Measurements from ENCODE around the gene ALX4. TPM values are rescaled to one million over a fixed set of nuclear protein-coding genes. Genes with fewer than 3 reads are reported as not detected.

The ALX4 gene
- total RNA-seq, 3 donors from 2014 or later (not counting 1 experiment from before 2014, with no cell fraction given) = not detected

- Mint-ChIP-seq H3K9me3 (no peaks in the 10 kb centered on the region), H3K36me3 (no peaks in the 10 kb centered on the region), H3K27ac (no peak overlapping the region), H3K4me3 (no peak overlapping the region), H3K4me1 (no peaks in the 10 kb centered on the region), H3K27me3 (ENCODE audit: low read depth in 2 of 2) (peaks cover 71 to 87% of the 10 kb centered on the region in 2 donors)
- 64% methylated on average over 13 of the region's 13 CpGs for WGBS (ENCODE audit: insufficient coverage)
- DNase-seq = no peak
- ATAC-seq = no peak
- Histone ChIP-seq H3K4me3 (ENCODE audit: low read length) (no peak overlapping the region), H3K9me3 (ENCODE audit: control insufficient read depth, insufficient read depth, low read length) (no peaks in the 10 kb centered on the region), H3K27me3 (ENCODE audit: control insufficient read depth, insufficient read depth, low read length) (peaks cover 10% of the 10 kb centered on the region), H3K4me1 (ENCODE audit: control insufficient read depth, insufficient read depth, low read length) (peaks cover under 1% of the 10 kb centered on the region), H3K27ac (ENCODE audit: low read length) (no peak overlapping the region), H3K36me3 (ENCODE audit: control insufficient read depth, insufficient read depth, low read length) (no peaks in the 10 kb centered on the region)
- intact Hi-C loops (cut with micrococcal nuclease) = no loop called here
- TF ChIP-seq CTCF (IDR thresholded peaks at IDR 0.05) = no peak
These were observed 15.0 kb upstream of the ALX4 start for GRCh38 chr11:44324749-44325525.

GRCh38 chr11:44324222-44324621, 14.3 kb upstream of the ALX4 start:
- H3K9me3 ChIP-seq (ENCODE audit: control insufficient read depth, insufficient read depth, low read length) = no peaks in the 10 kb centered on the region
- Mint-ChIP-seq H3K36me3 (no peaks in the 10 kb centered on the region), H3K27me3 (ENCODE audit: low read depth in 2 of 2) (peaks cover 75 to 83% of the 10 kb centered on the region in 2 donors), H3K27ac (no peak overlapping the region), H3K9me3 (no peaks in the 10 kb centered on the region), H3K4me3 (no peak overlapping the region), H3K4me1 (no peaks in the 10 kb centered on the region)
- DNase-seq = no peak
- intact Hi-C loops (cut with micrococcal nuclease) = no loop called here
- no peaks in the 10 kb centered on the region for H3K36me3 ChIP-seq (ENCODE audit: control insufficient read depth, insufficient read depth, low read length)
- no peak overlapping the region for H3K27ac ChIP-seq (ENCODE audit: low read length)
- 75% methylated on average over 1 of the region's 1 CpG for WGBS (ENCODE audit: insufficient coverage)
- no peak overlapping the region for H3K4me3 ChIP-seq (ENCODE audit: low read length)
- ATAC-seq = no peak
- H3K27me3 ChIP-seq (ENCODE audit: control insufficient read depth, insufficient read depth, low read length) = peaks cover 10% of the 10 kb centered on the region
- TF ChIP-seq CTCF (IDR thresholded peaks at IDR 0.05) = no peak
- peaks cover 4% of the 10 kb centered on the region for H3K4me1 ChIP-seq (ENCODE audit: control insufficient read depth, insufficient read depth, low read length)

GRCh38 chr11:44322243-44322642, 12.3 kb upstream of the ALX4 start:
- Mint-ChIP-seq H3K36me3 (no peaks in the 10 kb centered on the region), H3K4me1 (peaks cover 0 to 2% of the 10 kb centered on the region in 2 donors), H3K9me3 (no peaks in the 10 kb centered on the region), H3K27ac (no peak overlapping the region), H3K27me3 (ENCODE audit: low read depth in 2 of 2) (peaks cover 77 to 81% of the 10 kb centered on the region in 2 donors), H3K4me3 (no peak overlapping the region)
- ATAC-seq (no peak), DNase-seq (no peak)
- Histone ChIP-seq H3K9me3 (ENCODE audit: control insufficient read depth, insufficient read depth, low read length) (no peaks in the 10 kb centered on the region), H3K27me3 (ENCODE audit: control insufficient read depth, insufficient read depth, low read length) (peaks cover 22% of the 10 kb centered on the region), H3K4me3 (ENCODE audit: low read length) (no peak overlapping the region), H3K36me3 (ENCODE audit: control insufficient read depth, insufficient read depth, low read length) (no peaks in the 10 kb centered on the region), H3K4me1 (ENCODE audit: control insufficient read depth, insufficient read depth, low read length) (peaks cover 5% of the 10 kb centered on the region), H3K27ac (ENCODE audit: low read length) (no peak overlapping the region)
- 23% methylated on average over 6 of the region's 6 CpGs for WGBS (ENCODE audit: insufficient coverage)
- no peak for TF ChIP-seq CTCF (IDR thresholded peaks at IDR 0.05)
- intact Hi-C loops (cut with micrococcal nuclease) = no loop called here

- Mint-ChIP-seq H3K9me3 (no peaks in the 10 kb centered on the region), H3K4me1 (peaks cover 0 to 9% of the 10 kb centered on the region in 2 donors), H3K27me3 (ENCODE audit: low read depth in 2 of 2) (peaks cover 74% of the 10 kb centered on the region in 2 donors), H3K4me3 (no peak overlapping the region), H3K36me3 (no peaks in the 10 kb centered on the region), H3K27ac (no peak overlapping the region)
- 6% methylated on average over 4 of the region's 4 CpGs for WGBS (ENCODE audit: insufficient coverage)
- Histone ChIP-seq H3K27me3 (ENCODE audit: control insufficient read depth, insufficient read depth, low read length) (peaks cover 31% of the 10 kb centered on the region), H3K27ac (ENCODE audit: low read length) (no peak overlapping the region), H3K36me3 (ENCODE audit: control insufficient read depth, insufficient read depth, low read length) (no peaks in the 10 kb centered on the region), H3K9me3 (ENCODE audit: control insufficient read depth, insufficient read depth, low read length) (no peaks in the 10 kb centered on the region), H3K4me1 (ENCODE audit: control insufficient read depth, insufficient read depth, low read length) (peaks cover 17% of the 10 kb centered on the region), H3K4me3 (ENCODE audit: low read length) (no peak overlapping the region)
- DNase-seq (no peak), ATAC-seq (no peak)
- no peak for TF ChIP-seq CTCF (IDR thresholded peaks at IDR 0.05)
- intact Hi-C loops (cut with micrococcal nuclease) = no loop called here
These were observed 11.1 kb upstream of the ALX4 start for GRCh38 chr11:44321059-44321458.
